Panc1 (cell line): Measurements from ENCODE around the gene ITGA8.

Source experiments
- CTCF ChIP-seq: fragments of 450-650 bp; IDR thresholded peaks from 2 replicates; pipeline ENCODE4 v1.5.1; 2017; ENCODE audit warnings: mild to moderate bottlenecking
- POLR2AphosphoS5 ChIP-seq: IDR thresholded peaks from 2 replicates; pipeline ENCODE4 v1.6.1; 2012; ENCODE audit warnings: mild to moderate bottlenecking, low read depth, low read length, moderate library complexity
- SIN3A ChIP-seq: IDR thresholded peaks from 2 replicates; pipeline ENCODE4 v1.6.1; 2012; ENCODE audit warnings: low read depth, mild to moderate bottlenecking, low read length, moderate library complexity, borderline replicate concordance; ENCODE audit not compliant: insufficient read depth

GRCh38 chr10:15562578-15562977 is 157.1 kb downstream of the ITGA8 start:
- TF ChIP-seq CTCF: no peak
- TF ChIP-seq SIN3A: no peak
- TF ChIP-seq POLR2AphosphoS5: no peak
